ENCODE results near the gene IHH.

The IHH gene

DNA sequence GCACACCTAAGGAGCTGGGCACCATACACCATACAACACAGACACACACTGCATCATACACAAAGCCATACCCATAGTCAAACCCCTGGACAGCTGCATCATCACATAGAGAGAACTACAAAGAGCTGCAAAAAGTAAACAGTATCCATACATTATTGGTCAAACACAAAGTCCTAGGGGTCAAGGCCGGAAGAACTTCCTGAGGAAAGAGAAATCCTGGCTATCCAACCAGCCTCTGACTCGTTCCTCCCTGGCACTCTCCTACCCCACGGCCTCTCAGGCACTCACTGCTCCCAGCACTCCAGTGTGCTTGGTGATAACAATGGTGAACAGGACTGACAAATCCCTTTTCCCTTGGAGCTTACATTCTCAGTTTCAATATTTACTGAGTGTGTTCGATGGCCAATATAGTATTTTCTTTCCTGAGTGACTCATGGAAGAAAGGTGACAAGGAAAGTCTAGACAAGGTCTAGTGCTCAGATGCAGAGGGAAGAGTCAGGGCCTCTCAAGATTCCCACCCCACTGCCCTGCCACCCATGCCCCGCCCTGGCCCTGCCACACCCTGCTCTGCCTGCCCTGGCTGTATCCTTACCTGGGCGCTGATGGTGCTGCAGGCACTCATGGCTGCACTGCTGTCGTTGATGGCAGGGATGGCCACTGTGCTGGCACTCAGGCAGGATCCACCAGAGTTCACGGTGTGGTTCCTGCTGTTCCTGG, 22.8 kb downstream of the IHH start:
- no peak for DNase-seq

- no peak for DNase-seq
Observed at GRCh38 chr2:219035942-219036341, 24.8 kb downstream of the IHH start.

DNA sequence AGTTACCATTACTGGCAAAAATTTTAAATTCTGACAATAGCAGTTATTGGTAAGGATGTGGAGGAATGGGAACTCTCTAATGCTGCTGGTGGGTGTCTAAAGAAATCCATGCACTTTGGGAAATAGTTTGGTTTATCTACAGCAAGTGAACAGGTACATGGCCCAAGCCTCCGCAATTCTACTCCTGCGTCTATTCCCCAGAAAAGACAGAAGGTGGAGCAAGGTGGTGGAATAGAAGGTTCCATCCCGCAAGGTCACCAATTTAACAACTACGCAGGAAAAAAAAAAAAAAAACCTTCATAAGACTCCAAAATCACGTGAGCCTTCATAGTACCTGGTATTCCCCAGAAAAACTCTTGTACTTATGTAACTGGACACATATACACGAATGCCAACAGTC, 25.9 kb downstream of the IHH start:
- DNase-seq, result no peak

- no peak for DNase-seq
Observed at GRCh38 chr2:219032051-219032745, 28.5 kb downstream of the IHH start.

DNA sequence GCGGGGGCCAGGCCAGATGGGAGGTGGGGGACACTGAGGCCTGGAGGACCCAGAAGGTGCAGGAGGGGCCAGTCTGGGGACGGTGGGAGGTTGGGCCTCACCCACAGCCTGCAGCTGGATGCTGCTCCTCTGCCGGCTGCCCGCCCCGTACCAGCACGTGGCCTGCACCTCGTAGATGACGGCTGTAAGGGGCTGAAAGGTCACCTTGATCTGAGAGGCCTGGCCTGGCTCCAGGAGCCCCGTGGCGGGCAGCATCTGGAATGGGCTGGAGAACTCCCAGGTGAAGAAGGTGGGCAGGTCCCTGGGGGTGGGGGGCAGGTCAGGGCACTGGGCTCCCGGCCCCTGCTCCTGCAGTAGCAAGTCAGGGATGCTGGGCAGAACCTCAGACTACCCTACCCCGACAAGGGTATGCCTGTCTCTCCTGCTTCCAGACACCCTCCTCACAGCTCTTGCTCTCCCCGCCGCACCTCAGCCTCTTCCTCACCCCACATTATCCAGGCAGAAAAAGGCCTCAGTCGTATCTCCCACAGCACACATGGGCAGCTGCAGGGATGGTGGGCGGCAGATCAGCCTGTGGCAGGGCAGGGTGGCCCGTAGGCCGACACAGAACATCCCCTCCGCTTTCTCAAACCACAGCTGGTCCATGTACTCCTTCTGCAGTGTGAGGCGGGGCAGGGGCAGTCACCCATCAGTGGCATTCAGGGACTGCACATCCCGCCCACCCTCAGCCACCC, 29.5 kb downstream of the IHH start:
- DNase-seq, result no peak

DNA sequence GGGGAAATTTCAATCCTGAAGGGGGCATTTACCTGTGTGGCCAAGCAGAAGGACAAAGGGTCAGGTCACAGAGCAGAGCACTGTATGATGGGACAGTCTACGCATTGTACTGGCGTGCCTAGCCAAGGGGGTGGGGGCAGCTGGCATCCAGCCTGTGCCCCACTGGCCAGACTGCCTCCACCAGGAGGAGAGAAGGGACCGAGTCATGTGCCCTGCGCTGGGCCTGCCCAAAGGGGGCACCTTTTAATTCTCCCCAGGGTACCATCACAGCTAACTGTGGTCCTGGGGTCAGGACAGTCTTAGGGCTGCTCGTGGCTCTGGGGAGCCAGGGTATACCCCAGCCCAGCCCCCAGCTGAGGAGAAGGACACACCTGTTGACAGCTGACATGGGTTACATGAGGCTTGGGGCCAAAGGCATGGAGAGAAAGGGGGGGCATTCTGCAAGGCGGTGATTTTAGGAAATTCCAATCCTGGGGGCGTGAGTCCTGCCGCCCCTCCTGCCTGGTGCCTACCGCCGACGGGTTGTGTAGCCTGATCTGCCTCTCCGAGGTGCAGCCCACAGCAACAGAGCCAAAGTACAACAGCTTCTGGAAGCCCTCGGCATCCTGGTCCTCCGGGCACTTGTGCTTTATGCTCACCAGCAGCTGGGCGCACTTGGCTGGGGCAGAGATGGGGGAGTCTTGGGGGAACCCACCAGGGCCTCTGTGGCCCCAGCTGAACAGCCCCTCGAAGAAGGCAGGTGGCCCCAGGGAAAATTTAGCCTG, 30.4 kb downstream of the IHH start:
- DNase-seq, result no peak

DNA sequence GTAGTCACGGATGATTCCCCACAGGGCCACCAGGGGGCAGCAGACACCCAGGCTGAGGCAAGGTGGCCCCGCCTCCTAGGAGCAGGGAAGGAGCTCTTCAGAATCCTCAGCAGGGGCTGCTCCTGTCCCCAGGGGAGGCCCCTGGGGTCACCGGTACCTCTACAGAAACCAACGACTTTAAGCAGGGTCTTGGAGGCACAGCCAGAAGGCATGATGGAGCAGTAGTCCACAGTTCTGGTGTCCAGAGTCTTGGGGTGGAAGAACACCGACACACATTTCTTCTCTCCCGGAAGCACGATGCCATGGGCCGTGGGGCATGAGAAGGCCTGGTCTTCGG, 30.9 kb downstream of the IHH start:
- DNase-seq, result peak; percentile 49

- DNase-seq, result no peak
Observed at GRCh38 chr2:219028996-219029828, 31.5 kb downstream of the IHH start.

- no peak for DNase-seq
Observed at GRCh38 chr2:219028141-219028540, 32.6 kb downstream of the IHH start.

DNA sequence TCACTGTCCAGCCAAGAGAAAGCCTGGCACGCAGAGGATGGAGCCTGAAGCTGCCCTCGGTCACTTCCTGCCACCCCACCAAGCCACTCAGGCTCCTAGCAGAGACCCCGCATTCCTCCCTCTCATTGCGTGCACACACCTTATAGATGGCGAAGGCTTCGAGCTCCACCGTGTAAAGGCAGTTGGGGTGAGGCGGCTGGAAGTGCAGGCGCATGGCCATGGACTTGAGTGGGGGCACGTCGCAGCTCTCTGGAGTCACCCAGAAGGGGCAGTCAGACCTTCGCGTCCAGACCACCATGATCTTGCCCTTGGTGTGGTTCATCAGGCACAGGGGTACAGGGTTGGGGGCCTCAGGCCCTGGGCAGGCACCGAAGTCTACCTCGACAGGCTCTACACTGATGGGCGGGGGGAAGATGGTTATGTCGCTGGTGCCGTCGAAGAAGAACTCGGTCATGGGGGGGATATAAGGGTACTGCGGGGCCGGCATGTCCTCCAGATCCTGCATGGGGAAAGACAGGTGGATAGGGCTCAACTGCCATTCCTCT, 33.1 kb downstream of the IHH start:
- no peak for DNase-seq

DNA sequence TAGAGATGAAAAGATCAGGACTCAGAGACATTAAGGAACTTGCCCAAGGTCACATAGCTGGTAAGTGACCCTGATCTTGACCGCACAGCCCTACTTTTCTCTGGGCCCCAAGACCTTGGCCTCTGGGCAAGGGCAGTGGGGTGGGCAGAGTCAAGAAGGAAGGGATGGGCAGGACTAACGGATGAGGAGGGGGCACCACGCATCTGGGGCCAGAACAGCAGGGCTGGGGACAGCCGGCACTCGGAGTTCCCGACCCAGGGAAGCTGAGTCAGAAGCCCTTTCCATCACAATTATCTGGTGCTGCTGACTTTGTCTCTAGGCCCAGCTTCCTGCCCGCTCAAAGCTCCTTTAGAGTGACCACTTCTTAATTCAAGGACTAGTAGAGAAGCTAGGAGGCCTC, 33.8 kb downstream of the IHH start:
- DNase-seq, result no peak

DNA sequence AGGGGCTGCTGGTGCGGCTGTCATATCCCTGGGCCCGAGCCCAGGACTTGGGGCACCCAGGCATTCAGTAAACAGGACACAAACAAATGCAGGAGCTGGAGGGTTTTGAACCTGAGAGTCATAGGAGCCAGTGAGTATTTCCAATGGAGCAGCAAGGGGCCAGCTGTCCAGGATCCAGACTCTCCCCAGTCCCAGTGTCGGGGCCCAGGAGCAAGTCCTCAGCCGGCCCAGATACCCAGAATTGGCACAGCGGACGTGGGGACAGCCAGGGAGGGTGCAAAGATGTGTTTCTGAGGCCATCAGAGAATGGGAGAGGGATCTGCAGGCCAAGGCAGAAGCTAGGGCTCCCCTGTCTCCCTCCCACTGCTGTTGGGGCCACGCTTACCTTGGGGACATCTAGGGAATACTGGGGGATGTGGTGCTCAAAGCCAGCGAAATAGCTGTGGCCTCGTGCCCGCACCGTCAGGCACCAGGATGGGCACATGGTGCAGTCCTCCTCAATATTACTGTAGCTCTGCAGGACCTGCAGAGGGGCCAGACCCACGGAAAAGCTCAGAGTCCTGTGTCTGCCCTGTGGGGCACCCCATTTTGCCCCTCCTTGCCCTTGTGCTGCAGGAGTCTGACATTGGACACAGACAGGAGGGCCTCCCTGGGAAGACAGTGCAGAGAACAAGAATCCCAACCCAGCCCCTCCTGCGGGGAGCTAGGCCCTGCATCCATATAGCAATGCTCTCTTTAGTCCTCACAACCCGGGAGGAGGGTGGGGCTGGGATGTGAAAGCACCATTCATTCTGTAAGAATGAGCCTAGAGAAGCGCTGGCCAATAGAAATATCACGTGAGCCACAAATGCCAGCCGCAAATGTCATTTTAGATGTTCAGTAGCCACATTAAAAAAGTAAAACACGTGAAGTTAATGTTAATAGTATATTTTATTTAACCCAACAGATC, 34.8 kb downstream of the IHH start:
- DNase-seq, result no peak

DNA sequence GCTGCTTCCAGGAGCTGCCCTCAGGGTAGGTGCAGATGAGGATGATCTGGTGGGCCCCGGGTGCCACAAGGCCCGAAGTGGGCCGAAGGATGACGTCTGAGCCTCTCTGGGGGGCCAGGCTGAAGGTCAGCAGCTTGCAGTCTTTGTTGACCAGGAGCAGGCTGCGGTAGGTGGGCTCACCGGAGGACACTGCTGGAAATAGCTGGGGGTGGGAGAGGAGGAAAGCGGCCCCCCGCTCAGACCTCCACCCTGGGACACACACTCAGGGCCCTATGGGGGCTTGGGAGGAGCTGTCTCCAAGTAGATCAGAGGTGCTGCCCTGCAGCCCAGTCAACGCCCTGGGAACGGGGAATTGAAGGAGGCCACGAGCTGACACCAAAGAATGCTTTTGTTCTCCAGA, 36.7 kb downstream of the IHH start:
- no peak for DNase-seq

DNA sequence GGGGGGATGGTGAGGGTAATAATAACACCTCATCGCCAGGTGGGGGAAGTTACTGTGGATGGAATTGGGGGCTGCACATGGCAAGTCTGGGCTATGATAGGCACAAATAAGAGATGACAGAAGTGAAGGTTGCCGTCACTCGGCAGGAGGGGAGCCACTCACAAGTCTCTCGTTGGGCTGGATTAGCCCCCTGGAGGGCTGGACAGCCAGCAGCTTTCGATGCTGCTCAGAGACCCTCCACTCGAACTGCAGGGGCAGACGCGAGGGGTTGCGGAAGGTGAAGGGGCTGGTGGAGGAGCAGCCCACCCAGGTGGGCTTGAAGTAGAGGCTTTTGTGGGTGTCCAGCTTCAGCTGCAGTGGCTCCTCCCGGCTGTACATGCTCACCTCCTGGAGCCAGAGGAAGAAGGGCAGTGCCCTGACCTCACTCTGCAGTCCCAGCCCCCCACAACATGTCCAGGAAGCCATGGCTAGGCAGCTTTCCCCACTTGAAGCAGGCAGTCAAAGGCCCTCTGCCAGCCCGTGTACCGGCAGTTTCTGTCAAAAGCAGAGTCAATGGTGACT, 37.6 kb downstream of the IHH start:
- DNase-seq, result no peak

DNA sequence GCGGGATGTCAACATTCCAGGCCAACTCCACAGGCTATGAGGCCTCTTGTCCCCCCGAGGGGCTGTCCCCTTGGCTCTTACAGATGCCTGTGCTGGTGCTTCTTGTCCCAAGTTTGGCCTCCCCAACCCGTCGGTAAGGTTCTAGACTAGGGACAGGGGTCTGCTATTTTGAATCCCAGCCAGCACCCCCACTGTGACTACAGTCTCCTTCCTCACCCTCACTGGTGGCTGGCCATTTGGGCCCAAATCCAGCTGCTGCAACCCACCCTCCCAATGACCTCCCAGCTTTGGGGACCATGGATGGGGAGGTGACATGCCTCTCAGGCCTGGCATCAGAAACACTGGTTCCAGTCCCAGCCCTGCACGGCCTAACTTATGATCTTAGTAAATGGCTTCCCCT, 38.1 kb downstream of the IHH start:
- DNase-seq, result no peak

DNA sequence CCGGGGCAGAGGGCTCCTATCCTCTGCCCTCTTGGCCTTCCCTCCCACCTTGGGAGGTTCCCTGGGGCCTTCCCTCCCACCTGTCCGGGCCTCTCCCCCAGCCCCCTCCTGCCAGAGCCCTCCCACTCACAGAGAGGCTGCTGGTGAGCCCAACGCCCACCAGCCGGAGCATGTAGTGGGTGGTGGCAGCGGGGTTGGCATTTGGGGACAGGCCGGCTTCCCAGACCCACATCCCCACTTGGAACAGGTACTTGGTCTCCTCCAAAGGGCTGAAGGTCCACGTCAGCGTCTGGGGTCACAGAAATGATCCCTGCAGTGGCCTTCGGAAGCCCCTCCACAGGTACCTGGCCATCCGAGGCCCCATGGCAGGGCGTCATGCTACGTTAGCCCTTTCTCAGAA, 38.7 kb downstream of the IHH start:
- no peak for DNase-seq

DNA sequence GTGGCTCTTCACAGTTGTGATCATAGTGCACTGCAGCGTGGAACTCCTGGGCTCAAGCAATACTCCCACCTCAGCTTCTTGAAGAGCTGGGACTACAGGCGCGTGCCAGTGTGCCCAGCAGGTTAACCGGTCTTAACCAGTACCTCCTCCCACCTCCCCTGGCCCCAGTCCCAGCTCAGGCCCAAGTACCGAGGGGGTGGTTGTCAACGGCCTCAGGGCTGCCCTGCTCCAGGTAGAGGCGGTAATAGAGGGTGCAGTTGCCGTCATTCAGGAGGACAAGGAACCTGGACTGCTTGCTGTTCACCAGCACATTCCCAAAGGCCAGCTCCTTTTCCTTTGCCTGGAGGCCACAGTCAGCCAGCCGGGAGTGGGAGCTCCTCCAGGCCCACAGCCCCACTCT, 39.1 kb downstream of the IHH start:
- DNase-seq, result peak; percentile 61

- DNase-seq, result peak; percentile 51
Observed at GRCh38 chr2:219020604-219021365, 39.9 kb downstream of the IHH start.

GRCh38 chr2:219019436-219019835, 41.3 kb downstream of the IHH start:
- no peak for DNase-seq

- DNase-seq, result no peak
Observed at GRCh38 chr2:219018726-219019125, 42.0 kb downstream of the IHH start.
